Transverse colon (tissue), 4 donors: Measurements from ENCODE around the gene PXDC1. TPM values are rescaled to one million over a fixed set of nuclear protein-coding genes. Genes with fewer than 3 reads are reported as not detected.

ENCODE experiments used
- DNase-seq: peaks from one replicate; pipeline ENCODE4 v3.0.0-alpha.2; 2019
- H3K27ac ChIP-seq, 4 donors: fragments of 200-600 bp; sonication (generic); 2 replicates each; pipeline ENCODE4 v1.5.1; 2016 to 2018; ENCODE audit warnings: inconsistent platforms in 4 of 4
- H3K27me3 ChIP-seq: fragments of 200-600 bp; sonication (generic); 2 replicates; pipeline ENCODE4 v1.5.1; 2017; ENCODE audit warnings: inconsistent platforms
- H3K36me3 ChIP-seq, 4 donors: fragments of 200-600 bp; sonication (generic); 2 replicates each; pipeline ENCODE4 v1.5.1; 2017 to 2019; ENCODE audit warnings: inconsistent platforms in 4 of 4
- H3K4me1 ChIP-seq, 4 donors: fragments of 200-600 bp; sonication (generic); 2 replicates each; pipeline ENCODE4 v1.5.1; 2017 to 2020; ENCODE audit warnings: inconsistent platforms in 4 of 4
- H3K4me3 ChIP-seq, 4 donors: fragments of 200-600 bp; sonication (generic); 1 replicate in 1 of 4; 2 replicates in 3 of 4; pipeline versions ENCODE4 v1.5.1 to v1.6.1; 2017 to 2019; ENCODE audit warnings: inconsistent platforms in 4 of 4
- H3K9me3 ChIP-seq, 2 donors: fragments of 200-600 bp; sonication (generic); 2 replicates each; pipeline ENCODE4 v1.5.1; 2017 to 2019; ENCODE audit warnings: inconsistent platforms in 2 of 2
- EP300 ChIP-seq: sonication (generic); formaldehyde crosslinking; IDR thresholded peaks from one replicate; pipeline ENCODE4 v1.6.1; 2017; ENCODE audit warnings: antibody characterized with exemption, low read depth
- POLR2A ChIP-seq: fragments of 450-650 bp; IDR thresholded peaks from one replicate; pipeline ENCODE4 v1.6.1; 2016; ENCODE audit warnings: antibody characterized with exemption, mild to moderate bottlenecking, moderate library complexity
- POLR2AphosphoS5 ChIP-seq, 3 donors: sonication (generic); formaldehyde crosslinking; IDR thresholded peaks; one replicate each; pipeline ENCODE4 v1.6.1; 2016; ENCODE audit warnings: antibody characterized with exemption in 3 of 3
- WGBS, 2 donors: methylation state at CpG; one replicate each; pipeline ENCODE4 v1.1.5; 2018; ENCODE audit warnings: low coverage in 1 of 2; 5-methylcytosine and 5-hydroxymethylcytosine counted together
- in situ Hi-C, 4 donors: fragments of 200-750 bp; cut with MboI; loops; one replicate each; pipeline versions ENCODE4 v1.15.0 to v1.15.1; 2017; ENCODE audit warnings: low sequenced_read_pairs in 3 of 4, low pct_ligation_motif_present in 1 of 4, low pct_unique_long_range_greater_than_20kb in 1 of 4
- intact Hi-C: fragments of 100-400 bp; cut with DNase I; formaldehyde crosslinking; loops from one replicate; pipeline ENCODE4 v1.15.1; 2023; ENCODE audit warnings: low total_unique reads
- total RNA-seq, 4 donors: library from RNA; depleted of rRNA; stranded (reverse); fragments of >200 nt; gene quantifications; one replicate each; pipeline ENCODE4 v1.1.0, GENCODE V29; 2016
- TF ChIP-seq, protein P1 (sequence below), 5 experiments: fragments of 200-600 bp in 3 of 5; fragments of 450-650 bp in 2 of 5; sonication (generic) in 3 of 5; IDR thresholded peaks; 1 replicate in 2 of 5; 2 replicates in 3 of 5; pipeline ENCODE4 v1.5.1; 2016 to 2017; ENCODE audit warnings: antibody characterized with exemption in 5 of 5, inconsistent platforms in 3 of 5, mild to moderate bottlenecking in 2 of 5, moderate library complexity in 1 of 5

PXDC1 gene
- total RNA-seq, 4 donors from 2014 or later = 14.6 to 85.4 (median 44.3) TPM

DNA sequence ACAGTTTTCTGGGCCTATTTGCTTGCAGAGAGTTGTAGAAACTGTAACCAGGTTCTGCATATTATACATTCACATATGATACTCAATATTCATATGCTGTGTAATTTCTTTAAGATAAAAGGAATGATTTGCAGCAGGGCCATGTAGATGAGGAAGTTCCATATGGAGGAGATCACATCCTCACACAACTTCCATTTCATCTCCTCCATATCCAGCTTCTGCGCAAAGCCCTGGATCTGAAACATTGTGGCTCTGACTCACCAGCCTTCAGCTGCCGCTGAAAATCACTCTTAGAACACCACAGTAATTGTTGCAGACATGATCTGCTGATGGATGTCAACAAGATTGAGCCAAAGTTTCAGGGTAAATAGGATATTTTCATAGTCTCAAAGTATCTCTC, 57.7 kb downstream of the PXDC1 start:
- no peaks in the 10 kb centered on the region for H3K9me3 ChIP-seq
- DNase-seq = no peak
- H3K36me3 ChIP-seq = no peaks in the 10 kb centered on the region
- intact Hi-C loops = no loop called here
- H3K4me3 ChIP-seq = no peak overlapping the region
- in situ Hi-C loops = no loop called here
- no peak overlapping the region for H3K27ac ChIP-seq
- no peaks in the 10 kb centered on the region for H3K4me1 ChIP-seq
- no peaks in the 10 kb centered on the region for H3K27me3 ChIP-seq
- 67 to 95% methylated on average over 1 to 2 of the region's 2 CpGs for WGBS, 2 donors
- TF ChIP-seq POLR2A = no peak
- no peak for TF ChIP-seq POLR2AphosphoS5 (IDR thresholded peaks at IDR 0.05)
- no peak for TF ChIP-seq EP300
- TF ChIP-seq, protein P1, sequence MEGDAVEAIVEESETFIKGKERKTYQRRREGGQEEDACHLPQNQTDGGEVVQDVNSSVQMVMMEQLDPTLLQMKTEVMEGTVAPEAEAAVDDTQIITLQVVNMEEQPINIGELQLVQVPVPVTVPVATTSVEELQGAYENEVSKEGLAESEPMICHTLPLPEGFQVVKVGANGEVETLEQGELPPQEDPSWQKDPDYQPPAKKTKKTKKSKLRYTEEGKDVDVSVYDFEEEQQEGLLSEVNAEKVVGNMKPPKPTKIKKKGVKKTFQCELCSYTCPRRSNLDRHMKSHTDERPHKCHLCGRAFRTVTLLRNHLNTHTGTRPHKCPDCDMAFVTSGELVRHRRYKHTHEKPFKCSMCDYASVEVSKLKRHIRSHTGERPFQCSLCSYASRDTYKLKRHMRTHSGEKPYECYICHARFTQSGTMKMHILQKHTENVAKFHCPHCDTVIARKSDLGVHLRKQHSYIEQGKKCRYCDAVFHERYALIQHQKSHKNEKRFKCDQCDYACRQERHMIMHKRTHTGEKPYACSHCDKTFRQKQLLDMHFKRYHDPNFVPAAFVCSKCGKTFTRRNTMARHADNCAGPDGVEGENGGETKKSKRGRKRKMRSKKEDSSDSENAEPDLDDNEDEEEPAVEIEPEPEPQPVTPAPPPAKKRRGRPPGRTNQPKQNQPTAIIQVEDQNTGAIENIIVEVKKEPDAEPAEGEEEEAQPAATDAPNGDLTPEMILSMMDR (IDR thresholded peaks at IDR 0.05) = no peak

DNA sequence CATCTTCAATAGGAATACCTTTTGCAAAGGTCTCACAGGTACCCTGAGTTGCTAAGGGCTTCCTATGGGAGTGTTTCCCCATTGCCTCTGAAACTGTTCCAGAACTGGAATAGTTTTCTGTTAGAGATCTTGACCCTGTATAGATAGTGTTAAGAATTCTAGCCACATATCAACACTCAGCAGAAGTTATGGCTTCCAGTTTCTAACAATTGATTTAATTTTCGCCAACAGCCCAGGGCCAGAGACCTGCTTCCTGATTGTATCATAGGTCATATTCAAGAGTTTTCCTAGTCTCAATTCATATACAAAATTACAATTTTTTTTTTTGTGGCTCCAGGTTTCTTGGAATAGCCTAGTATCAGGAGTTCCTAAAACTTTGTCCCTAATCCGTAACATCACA, 61.0 kb downstream of the PXDC1 start:
- Histone ChIP-seq H3K27me3 (no peaks in the 10 kb centered on the region), H3K36me3 (no peaks in the 10 kb centered on the region), H3K4me1 (no peaks in the 10 kb centered on the region), H3K9me3 (no peaks in the 10 kb centered on the region), H3K4me3 (no peak overlapping the region), H3K27ac (no peak overlapping the region)
- no peak for DNase-seq
- intact Hi-C loops (no loop called here), in situ Hi-C loops (no loop called here)
- TF ChIP-seq POLR2A = no peak
- no peak for TF ChIP-seq POLR2AphosphoS5 (IDR thresholded peaks at IDR 0.05)
- TF ChIP-seq EP300 = no peak
- TF ChIP-seq, protein P1 (IDR thresholded peaks at IDR 0.05) = no peak
- 67 to 92% methylated on average over 1 to 2 of the region's 2 CpGs for WGBS, 2 donors

DNA sequence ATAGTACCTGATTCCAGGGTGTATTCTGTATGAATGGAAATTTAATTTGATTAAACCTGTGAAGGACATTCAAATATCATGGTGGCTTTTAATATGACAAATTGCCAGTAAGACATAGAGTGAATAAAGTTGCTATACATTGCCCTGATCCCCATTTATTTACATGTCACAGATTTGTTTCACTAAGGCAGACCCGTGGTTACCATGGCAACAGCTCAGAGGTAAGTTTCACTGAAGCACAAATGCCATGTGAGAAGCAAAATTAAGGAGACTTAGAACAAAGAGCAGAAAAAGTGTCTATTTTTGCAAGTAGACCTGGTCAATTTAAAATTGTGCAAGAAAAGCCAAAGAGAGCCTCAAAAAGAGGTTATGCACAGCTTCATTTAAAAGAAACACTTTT, 63.7 kb downstream of the PXDC1 start:
- Histone ChIP-seq H3K9me3 (no peaks in the 10 kb centered on the region), H3K27me3 (no peaks in the 10 kb centered on the region), H3K4me3 (no peak overlapping the region), H3K36me3 (no peaks in the 10 kb centered on the region), H3K4me1 (no peaks in the 10 kb centered on the region), H3K27ac (no peak overlapping the region)
- TF ChIP-seq, protein P1 (IDR thresholded peaks at IDR 0.05) = no peak
- TF ChIP-seq POLR2A (no peak), POLR2AphosphoS5 (IDR thresholded peaks at IDR 0.05) (no peak), EP300 (no peak)
- no peak for DNase-seq
- intact Hi-C loops (no loop called here), in situ Hi-C loops (no loop called here)
- WGBS, 2 donors = 18 to 35% methylated on average over 1 of the region's 1 CpG

DNA sequence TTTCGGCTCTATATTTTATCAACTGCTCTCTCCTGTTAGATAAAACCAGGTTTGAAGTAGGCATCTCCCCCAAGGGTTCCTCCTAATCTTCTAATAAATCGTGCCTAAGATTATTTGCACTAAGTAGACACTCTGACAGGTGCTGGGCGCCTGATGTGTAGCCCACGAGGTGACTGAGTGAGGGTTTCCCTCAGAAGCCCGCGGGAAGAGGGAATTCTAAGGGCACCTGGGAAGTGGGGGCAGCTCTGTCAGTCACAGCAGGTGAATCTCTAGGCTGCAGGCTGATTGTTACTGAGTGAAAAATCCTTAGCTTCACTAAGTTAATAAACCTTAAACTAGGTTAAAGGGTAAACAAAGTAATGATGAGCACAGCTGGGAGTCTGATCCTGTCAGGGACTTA, 68.2 kb downstream of the PXDC1 start:
- Histone ChIP-seq H3K4me3 (no peak overlapping the region), H3K27ac (no peak overlapping the region), H3K27me3 (no peaks in the 10 kb centered on the region), H3K36me3 (no peaks in the 10 kb centered on the region), H3K4me1 (no peaks in the 10 kb centered on the region), H3K9me3 (no peaks in the 10 kb centered on the region)
- intact Hi-C loops (no loop called here), in situ Hi-C loops (no loop called here)
- TF ChIP-seq, protein P1 (IDR thresholded peaks at IDR 0.05) = no peak
- no peak for TF ChIP-seq POLR2AphosphoS5 (IDR thresholded peaks at IDR 0.05)
- no peak for TF ChIP-seq POLR2A
- no peak for TF ChIP-seq EP300
- no peak for DNase-seq
- WGBS, 2 donors = 71% methylated on average over 6 of the region's 6 CpGs; no CpG with 5 or more reads in 1 of the 2 donors
